GM19023 (cell line): ENCODE data around the gene SMIM23.
"Not testable (repeated sequence)": the region's sequence is repeated elsewhere in the genome, so short reads cannot be mapped to it uniquely, and the experiment has no call there.

Experiments used
- ATAC-seq: cut with Tn5 transposase; IDR thresholded peaks from one replicate; pipeline ENCODE4 v1.9.1; 2021; ENCODE audit warnings: mild to moderate bottlenecking, moderate library complexity; ENCODE audit not compliant: unreplicated experiment

SMIM23 gene

DNA sequence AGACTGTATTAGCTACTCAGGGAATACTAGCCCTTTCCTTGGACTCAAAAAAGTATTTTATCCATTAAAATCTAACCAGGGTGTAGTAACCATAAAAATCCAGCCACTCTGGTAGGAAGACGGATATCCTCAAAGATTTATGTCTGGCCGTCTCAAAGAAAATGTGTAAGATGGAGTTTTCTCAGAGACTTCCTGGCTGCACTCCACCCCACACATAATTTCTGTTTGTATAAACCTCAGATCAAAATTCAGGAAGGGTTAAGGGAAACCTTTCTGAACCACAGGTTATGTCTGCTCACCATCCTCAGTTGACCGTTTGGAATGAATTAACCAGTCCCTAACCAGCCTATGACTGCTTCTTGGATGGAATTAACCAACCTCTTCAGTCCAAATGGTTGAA lies 13.8 kb upstream of the SMIM23 start:
- ATAC-seq: no peak

DNA sequence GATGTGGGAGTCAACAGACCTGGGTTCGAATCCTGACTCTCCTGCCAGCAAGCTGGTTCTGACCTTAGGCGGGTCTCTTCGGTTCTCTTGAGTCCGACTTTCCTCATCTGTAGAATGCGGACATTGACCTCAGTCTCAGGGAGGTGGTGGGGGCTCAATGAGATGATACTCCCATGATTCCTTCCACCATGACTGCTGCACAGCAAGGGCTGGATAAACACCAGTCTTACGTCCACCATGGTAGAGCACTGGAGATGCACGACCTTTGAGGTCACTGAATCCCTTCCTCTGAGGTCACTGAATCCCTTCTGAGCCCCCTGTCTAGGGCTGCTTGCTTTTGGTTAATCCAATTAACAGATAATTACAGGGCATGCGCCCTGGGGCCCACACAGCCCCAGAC lies 12.5 kb upstream of the SMIM23 start:
- no peak for ATAC-seq

DNA sequence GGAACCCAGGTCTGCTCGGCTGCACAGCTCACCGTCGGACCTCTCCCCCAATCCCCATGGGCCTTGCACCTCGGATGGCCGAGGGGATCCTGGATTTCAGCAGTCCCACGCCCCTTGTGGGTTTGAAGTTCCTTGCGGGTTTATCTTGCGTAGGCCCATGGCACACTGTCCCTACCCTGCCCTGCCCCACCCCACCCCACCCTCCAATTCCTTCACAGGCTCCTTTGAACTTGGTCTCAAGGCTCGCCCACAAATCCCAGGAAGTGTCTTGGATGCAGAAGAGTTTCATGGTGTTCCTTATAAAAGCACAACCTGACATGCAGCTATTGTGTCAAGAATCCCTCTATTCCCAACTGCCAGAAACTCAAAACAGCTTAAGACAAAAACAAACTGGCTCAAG lies 11.2 kb upstream of the SMIM23 start:
- no peak for ATAC-seq

DNA sequence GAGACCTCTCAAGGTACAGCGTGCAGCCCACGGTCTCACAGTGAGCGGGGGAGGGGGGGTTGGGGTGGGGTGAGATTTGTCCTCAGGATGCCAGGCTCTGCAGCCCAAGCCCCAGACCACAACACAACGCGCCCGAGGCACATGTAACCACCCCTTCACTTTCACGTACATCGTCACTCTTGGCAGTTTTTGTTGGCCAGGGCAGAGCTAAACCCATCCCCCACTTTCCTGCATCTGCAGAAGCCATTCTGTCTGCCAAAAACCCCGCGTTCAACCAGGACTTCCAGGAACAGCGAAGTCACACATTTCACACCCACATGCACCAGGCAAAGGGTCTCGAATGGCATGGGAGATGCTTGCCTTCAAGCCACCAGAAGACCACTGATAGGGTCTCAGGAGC lies 9.4 kb upstream of the SMIM23 start:
- no peak for ATAC-seq

DNA sequence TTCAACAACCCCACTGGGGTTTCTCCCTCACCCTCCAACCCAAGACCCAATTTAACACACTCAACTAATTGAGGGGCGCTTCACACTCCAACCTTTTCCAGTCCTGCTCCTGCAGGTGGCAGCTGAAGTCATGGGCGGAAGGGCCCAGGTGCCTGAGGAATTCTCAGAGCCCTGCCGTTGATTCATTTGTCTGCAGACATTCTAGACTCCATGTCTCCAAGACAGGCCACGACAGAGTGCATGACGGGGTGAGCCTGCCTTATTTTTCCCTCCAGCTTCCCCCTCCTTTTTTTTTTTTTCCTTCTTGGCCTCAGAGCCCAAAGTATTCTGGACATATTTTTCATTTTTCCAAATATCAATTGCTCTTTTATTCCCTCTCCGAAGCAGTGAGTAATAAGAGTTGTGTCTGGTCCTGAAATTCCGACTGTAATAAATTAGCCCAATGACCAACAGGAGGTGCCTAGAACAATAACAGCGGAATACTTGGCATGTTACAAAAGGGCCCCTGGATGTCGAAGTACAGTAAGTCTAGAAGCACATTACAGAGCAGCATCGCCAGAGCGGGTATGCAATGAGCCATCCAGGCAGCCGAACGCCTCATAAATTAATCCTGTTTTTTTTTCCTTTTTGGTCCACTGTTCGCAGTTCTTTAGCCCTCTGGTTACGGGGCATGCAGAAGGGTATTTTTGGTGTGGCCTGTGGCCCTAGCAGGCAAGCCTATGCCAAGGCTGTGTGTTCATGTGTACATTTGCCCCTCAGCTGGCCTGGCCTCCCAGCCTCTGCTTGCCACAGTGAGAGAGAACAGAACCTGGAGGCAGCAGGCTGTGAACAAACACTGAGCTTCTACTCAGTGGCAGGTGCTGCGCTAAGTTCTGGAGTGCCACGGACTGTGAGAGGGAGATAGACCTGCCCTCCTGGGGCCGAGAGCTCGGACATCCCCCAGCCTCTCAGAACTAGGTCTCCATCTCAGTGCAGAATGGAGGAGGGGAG lies 8.6 kb upstream of the SMIM23 start:
- no peak for ATAC-seq

DNA sequence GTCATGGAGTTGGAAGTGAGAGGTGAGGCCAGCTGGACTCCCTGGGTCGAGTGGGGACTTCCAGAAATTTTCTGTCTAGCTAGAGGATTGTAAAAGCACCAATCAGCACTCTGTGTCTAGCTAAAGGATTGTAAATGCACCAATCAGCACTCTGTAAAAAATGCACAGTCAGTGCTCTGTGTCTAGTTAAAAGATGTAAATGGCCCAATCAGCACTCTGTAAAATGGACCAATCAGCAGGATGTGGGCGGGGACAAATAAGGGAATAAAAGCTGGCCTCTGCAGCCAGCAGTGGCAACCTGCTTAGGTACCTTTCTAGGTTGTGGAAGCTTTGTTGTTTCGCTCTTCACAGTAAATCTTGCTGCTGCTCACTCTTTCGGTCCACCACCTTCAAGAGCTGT lies 3.9 kb upstream of the SMIM23 start:
- not testable (repeated sequence) for ATAC-seq

DNA sequence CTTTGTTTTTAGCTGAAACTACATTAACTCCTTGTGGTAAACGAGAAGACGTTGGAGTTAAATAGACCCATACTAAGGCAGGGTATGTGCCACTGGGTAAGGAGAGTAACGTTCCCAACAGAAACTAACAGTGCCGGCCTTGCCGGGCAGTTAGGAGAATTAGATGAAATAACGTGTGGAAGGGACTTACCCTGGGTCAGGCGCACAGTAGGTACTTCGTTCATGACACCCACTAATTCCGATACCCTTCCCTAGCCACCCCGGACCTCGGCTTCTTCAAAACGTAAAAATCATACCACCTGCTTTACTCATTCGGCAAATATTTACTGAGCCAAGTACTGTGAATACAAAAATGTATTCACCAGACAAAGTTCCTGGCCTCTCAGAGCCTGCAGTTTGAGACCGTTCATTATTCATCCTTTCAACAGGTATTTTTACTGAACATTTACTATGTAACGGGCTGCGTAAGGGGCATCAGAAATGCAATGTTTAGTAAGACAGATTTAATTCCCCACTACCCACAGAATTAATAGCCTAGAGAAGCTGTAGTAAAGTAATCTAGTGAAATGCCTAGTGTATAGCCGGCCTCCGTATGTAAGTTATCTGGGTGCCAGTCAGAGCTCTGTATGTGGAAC lies 3.2 kb upstream of the SMIM23 start:
- no peak for ATAC-seq

DNA sequence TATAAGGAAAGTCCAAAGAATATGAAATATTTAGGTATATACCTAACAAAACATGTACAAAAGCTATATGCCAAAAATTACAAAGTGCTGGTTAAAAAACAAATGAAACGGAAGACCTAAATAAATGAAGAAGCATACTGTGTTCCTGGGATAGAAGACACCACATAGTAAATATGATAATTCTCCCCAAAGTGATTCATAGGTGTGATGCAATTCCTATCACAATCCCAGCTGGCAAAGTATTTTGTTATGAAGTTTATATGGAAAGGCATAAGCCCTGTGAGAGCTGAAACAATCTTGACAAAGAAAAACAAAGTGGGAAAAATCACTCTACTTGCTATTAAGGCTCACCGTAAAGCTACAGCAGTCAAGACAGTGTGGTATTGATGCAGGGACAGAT lies 2.6 kb upstream of the SMIM23 start:
- no peak for ATAC-seq

DNA sequence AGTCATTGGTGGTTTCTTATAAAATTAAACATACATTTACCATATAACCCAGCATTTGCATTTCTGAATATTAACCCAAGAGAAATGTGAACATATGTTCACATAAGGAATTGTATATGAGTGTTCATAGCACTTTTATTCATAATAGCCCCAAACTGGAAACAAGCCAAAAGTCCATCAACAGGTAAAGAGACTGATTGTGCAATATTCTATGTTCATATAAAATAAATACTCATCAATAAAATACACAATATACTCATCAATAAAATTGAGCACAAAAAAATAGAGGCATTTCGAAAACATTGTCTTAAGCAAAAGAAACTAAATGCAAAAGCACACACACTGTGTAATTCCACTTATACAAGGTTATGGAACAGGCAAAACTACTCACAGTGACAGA lies 3.7 kb downstream of the SMIM23 start:
- ATAC-seq: no peak

DNA sequence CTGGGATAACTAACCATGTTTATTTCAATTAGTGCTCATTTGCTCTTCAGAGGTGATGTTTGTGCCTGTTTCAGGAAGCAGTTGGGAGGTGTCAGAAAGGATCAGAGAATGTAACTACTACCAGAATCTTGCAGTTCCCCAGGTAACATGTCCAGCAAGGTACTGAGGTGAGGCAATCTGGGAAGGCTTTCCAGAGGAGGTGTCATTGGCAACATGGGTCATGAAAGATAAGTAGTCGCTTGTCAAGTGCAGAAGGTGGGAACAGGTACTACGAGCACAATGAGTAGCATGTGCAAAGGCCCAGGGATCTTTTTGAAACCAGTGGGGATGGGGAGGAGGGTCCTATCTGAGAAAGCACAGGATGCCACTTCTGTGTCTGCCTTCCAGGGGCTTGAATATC lies 4.8 kb downstream of the SMIM23 start:
- no peak for ATAC-seq

DNA sequence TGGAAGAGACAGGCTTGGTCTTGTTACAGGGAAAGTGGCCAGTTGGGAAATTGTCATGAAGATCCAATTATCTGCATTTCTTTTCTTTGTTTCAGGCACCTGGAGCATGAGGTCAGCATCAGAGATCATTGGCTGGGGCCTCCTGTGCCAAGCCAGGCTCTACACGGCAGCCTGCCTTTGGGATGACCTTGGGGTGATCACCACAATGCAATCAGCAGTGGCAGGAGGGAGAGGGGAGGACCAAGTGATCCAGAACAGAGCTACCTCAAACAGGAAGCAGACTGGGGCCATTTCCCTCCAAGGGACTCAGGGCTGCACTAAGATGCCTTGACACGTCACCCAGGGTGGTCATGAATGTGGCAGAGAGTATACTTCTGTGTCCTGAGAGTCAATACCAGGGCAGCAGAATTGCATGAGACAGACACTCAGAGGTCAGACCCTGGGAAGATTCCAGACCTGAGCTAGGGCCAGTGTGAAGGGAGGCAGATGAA lies 8.9 kb downstream of the SMIM23 start:
- no peak for ATAC-seq

DNA sequence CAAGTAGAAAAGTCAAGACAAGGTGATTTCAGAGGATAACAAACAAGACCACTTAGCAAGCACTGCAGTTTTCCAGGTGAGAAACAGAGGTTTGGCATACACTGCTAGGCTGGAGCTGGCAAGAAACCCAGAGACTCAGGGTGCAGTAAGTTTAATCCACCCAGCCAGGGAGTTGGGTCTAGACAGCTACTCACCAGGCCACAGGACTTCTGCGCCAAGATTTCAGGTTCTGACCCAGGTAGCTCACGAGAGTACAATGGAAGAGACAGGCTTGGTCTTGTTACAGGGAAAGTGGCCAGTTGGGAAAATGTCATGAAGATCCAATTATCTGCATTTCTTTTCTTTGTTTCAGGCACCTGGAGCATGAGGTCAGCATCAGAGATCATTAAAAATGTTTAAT lies 9.8 kb downstream of the SMIM23 start:
- no peak for ATAC-seq

DNA sequence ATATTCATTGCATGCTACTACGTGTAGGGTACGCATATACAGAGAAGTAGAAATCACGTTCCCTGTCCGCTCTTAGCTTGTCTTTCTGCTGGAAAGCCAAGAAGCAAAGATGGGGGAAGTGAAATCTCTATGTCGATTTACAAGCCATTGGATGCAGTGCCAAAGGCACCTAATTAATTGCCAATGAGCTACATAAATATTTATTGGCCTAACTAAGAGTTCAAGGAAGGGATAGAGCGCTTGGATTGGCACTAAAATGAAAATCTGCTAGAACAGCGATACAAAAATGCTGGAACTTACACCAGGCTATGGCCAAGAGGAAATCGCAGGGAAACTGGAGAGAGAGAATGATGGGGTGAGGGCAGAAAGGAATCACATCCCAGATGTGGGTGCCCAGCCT lies 10.8 kb downstream of the SMIM23 start:
- ATAC-seq: no peak

DNA sequence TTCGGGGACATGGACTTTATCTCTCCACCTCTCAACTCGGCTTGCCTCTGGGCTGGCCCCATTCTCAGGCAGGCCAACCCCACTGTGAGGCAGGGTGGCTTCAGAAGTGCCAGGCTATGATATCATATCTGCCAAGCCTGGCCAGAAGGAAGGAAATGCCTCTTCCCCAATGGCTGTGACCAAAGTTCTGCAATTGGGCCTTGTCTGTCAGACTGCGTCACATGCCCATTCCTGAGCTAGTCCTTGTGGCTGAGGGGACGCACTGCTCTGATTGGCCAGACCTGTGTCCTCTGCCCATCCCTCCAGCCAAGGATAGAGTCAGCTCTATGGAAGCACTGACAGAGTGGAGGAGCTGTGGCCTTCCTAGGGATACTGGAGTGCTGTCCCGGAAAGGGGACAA lies 11.9 kb downstream of the SMIM23 start:
- no peak for ATAC-seq

DNA sequence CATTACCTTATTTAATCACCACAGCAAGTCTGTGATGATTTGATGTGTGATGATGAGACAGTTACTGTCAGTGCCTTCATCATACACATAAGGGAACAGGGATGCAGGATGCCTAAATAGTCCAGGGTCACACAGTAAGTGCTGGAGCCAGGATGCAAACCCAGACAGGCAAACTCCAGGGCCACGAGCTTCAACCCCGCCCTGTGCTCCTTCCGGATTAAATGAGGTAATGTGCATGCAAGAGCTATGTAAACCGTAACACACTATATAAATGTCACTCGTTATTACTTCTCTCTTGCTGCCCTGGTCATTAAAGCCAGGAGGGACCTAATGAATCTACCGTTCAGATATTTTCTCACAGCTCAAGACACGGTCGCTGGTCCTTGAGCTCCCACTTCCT lies 12.8 kb downstream of the SMIM23 start:
- ATAC-seq: no peak

DNA sequence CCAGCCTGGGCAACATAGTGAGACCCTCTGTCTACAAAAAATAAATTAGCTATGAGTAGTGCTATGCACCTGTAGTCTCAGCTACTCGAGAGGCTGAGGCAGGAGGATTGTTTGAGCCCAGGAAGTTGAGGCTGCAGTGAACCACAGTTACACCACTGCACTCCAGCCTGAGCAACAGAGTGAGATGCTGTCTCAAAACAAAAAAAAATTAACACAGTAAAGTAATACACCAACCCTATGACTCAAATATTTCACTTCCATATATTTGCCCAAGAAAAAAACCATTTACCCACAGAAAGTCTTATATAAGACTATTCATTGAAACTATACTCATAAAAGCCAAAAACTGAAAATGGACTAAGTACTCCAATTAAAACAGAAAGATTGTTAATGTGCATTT lies 16.2 kb downstream of the SMIM23 start:
- ATAC-seq: no peak

DNA sequence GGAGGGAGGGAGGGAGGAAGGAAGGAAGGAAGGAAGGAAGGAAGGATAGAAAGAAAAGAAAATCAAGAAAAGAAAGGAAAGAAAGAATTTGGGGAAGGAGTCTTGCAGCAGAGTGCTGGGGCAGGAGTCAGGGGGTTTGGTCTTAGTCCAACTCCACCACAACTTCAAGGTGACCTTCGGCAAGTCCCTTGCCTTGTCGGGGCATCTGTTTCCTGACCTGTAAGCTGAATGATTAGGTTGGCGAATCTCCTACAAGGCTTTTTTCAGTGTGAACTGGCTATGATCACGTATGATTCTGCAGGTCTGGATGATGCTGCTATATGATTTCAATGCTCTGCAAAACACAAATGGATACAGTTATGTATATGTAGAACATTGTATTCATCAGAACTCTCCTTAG lies 20.1 kb downstream of the SMIM23 start:
- no peak for ATAC-seq

DNA sequence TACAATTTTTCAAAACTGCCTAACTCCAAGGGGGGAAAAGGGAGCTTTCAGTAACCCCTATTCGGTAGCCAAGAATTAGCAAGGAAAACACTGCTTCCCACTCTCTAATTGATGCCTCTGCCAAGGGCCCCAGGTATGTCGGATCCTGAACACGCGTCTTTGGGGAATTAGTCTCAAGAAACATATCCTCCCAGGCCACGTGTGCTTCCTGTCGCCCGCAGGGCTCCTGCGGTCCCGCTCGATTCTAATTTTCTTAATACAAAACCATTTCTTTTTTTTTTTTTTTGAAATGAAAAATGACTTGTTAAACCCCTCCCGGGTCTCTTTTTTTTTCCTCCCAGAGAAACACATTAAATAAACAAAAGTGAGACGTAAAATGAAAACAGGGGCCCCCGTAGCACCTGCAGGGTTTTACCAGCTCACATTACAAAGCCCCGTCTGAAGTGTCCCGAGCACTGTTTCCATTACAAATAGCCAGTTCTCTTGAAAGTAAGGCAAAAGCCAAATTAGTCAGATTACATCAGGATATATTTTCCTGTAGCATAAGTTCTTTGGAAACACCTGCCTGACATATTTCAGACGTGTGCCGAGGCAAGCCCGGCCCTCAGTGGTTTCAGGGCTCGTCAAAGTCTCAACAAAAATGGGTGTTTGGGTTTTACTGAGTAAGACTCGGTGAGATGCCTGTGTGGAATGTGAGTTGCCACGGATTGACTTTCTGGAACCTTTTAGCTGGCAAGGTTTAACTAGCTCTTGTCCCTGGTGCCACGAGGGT lies 21.5 kb downstream of the SMIM23 start:
- no peak for ATAC-seq

DNA sequence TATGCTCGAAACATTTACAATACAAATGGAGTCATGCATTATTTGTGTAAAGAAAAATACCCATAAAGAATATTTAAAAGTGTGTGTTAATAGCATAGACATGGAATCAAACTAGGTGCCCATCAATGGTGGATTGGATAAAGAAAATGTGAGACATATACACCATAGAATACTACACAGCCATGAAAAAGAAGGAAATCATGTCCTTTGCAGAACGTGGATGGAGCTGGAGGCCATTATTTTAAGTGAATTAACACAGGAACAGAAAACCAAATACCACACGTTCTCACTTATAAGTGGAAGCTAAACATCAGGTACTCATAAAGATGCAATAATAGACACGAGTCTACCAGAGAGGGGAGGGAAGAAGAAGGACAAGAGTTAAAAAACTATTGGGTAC lies 22.8 kb downstream of the SMIM23 start:
- ATAC-seq: no peak

DNA sequence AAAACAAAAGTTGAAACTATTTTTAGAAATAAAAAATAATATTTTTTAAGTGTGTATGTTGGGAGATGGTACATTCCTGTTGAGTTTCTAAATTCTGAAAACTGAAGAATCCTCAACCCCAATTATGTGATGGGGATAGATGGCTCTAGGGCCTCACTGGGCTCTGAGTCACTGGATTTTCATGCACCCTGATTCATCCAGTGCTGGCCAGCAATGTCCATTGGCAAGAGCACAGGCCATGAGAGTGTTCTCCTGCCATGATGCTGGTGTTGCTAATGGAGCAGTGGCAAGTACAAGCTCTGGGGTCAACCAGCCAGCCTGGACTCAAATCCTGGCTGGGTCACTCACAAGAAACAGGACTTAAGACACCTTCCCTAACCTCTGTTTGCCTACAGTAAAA lies 23.3 kb downstream of the SMIM23 start:
- no peak for ATAC-seq

DNA sequence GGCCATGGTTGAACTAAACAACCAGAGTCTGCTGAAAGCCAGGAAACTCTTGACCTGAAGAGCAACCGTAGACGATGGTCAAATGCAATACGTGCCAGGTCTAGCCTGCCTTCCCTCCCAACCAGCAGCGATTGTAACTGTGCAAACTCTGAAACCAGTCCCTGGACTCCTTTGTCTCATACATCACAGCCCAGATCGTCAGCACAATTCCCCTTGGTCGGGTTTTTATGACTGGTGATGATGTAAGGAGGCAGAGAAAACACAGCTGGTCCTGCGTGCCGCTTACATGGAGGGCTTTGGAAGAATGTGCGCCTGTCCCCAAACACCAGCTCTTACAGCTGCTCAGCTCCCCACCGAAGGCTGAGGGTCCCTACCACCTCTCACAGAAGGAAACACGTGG lies 24.6 kb downstream of the SMIM23 start:
- ATAC-seq: no peak

DNA sequence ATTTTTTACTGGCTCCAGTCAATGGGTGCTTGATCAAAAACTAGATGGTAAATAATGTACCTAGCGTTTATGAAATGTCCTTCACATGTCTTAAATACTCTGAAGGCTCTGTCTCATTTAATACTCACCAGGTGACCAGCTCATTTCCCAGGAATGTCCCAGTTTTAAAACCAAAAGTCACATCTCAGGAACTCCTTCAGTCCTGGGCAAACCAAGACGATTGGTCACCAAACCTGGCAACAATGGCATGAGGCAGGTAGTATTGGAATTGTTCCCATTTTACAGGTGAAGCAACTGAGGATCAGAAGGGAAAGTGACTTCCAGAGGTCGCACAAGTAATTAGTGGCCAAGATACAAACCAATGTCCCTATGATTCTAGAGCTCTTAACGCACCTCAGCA lies 27.7 kb downstream of the SMIM23 start:
- no peak for ATAC-seq
